Measurements from ENCODE around the gene SOX8. TPM values are rescaled to one million over a fixed set of nuclear protein-coding genes. Genes with fewer than 3 reads are reported as not detected.

Gene SOX8
- total and polyA plus RNA-seq, 10 of the 15 experiments (the other 5 are each of a cell fraction or from before 2014, with no cell fraction given) = not detected

DNA sequence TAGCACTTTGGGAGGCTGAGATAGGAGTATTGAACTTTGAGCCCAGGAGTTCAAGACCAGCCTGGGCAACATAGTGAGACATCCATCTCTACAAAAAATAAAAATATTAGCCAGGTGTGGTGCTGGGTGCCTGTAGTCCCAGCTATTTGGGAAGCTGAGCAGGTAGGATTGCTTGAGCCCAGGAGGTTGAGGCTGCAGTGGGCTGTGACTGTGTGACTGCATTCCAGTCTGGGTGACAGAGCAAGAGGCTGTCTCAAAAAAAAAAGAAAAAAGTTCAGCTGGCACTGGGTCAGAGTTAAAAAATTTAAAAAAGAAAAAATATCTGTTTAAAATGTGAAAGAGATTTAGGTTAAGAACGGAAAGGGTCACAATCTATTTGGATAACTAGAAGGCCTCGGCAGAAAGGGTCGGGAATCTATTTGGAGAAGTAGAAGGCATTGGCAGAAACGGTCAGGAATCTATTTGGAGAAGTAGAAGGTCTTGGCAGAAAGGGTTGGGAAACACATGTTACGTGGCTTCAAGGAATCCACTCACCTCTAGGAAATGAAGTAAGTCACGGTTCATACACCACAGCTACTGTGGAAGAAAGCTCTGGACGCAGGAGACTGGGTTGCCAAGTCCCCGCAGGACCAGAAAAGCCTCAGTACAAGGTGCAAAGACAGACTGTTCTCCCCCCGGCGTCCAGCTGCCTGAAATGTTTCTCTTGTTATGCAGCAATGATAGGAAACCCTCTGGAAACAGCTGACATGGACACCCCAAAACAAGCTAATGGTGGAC, 36.1 kb upstream of the SOX8 start:
- in situ Hi-C loops (cut with MboI) (no loop called here), intact Hi-C loops (cut with micrococcal nuclease; ENCODE audit: unreplicated experiment) (no loop called here)
- Histone ChIP-seq H3K79me2 (ENCODE audit: control insufficient read depth, insufficient read depth, low read length) (no peaks in the 10 kb centered on the region), H4K20me1 (ENCODE audit: control insufficient read depth, insufficient read depth) (no peaks in the 10 kb centered on the region), H3K9ac (ENCODE audit: control insufficient read depth, insufficient read depth, low read length) (no peak overlapping the region), H3K4me3 (no peak overlapping the region), H3K4me2 (ENCODE audit: control insufficient read depth, insufficient read depth) (no peak overlapping the region), H3K4me1 (ENCODE audit: control insufficient read depth, insufficient read depth, low read length) (no peaks in the 10 kb centered on the region), H3K36me3 (ENCODE audit: control insufficient read depth in 2 of 2, insufficient read depth in 2 of 2, low read length in 1 of 2) (no peaks in the 10 kb centered on the region), H3K27ac (ENCODE audit: control insufficient read depth, insufficient read depth) (no peak overlapping the region), H3K27me3 (replicated peaks in 1 of 2; ENCODE audit: control insufficient read depth in 2 of 2, insufficient read depth in 2 of 2, low read length in 1 of 2) (no peaks in the 10 kb centered on the region), H3K9me3 (replicated peaks; ENCODE audit: control insufficient read depth, insufficient read depth, low read length) (peaks cover 2% of the 10 kb centered on the region; the same call in 2 of the 3 replicates), H2AFZ (ENCODE audit: control insufficient read depth, low read depth, low read length) (no peak overlapping the region)
- DNase-seq (ENCODE audit: low read depth, low spot score) = no peak
- 49% methylated on average over 10 of the region's 10 CpGs for WGBS (ENCODE audit: insufficient coverage, insufficient replicate concordance, low lambda C conversion rate, missing lambda C conversion rate)
- ChIA-PET SMC1A (ENCODE audit: uncharacterized antibody, unreplicated experiment) (no interaction called here), POLR2A (no interaction called here), CTCF (no interaction called here), RAD21 (ENCODE audit: unreplicated experiment) (no interaction called here)
- TF ChIP-seq TCF3 (IDR thresholded peaks at IDR 0.05; ENCODE audit: borderline replicate concordance, insufficient read depth, low read depth, low read length) (no peak), RAD21 (IDR thresholded peaks at IDR 0.05; ENCODE audit: insufficient read depth, low read depth, low read length) (no peak), LARP7 (IDR thresholded peaks at IDR 0.05) (no peak), POLR2AphosphoS2 (IDR thresholded peaks at IDR 0.05; ENCODE audit: low read depth, low read length) (no peak), WRNIP1 (IDR thresholded peaks at IDR 0.05; ENCODE audit: borderline replicate concordance, low read depth, low read length) (no peak)
- TF ChIP-seq, protein P1, sequence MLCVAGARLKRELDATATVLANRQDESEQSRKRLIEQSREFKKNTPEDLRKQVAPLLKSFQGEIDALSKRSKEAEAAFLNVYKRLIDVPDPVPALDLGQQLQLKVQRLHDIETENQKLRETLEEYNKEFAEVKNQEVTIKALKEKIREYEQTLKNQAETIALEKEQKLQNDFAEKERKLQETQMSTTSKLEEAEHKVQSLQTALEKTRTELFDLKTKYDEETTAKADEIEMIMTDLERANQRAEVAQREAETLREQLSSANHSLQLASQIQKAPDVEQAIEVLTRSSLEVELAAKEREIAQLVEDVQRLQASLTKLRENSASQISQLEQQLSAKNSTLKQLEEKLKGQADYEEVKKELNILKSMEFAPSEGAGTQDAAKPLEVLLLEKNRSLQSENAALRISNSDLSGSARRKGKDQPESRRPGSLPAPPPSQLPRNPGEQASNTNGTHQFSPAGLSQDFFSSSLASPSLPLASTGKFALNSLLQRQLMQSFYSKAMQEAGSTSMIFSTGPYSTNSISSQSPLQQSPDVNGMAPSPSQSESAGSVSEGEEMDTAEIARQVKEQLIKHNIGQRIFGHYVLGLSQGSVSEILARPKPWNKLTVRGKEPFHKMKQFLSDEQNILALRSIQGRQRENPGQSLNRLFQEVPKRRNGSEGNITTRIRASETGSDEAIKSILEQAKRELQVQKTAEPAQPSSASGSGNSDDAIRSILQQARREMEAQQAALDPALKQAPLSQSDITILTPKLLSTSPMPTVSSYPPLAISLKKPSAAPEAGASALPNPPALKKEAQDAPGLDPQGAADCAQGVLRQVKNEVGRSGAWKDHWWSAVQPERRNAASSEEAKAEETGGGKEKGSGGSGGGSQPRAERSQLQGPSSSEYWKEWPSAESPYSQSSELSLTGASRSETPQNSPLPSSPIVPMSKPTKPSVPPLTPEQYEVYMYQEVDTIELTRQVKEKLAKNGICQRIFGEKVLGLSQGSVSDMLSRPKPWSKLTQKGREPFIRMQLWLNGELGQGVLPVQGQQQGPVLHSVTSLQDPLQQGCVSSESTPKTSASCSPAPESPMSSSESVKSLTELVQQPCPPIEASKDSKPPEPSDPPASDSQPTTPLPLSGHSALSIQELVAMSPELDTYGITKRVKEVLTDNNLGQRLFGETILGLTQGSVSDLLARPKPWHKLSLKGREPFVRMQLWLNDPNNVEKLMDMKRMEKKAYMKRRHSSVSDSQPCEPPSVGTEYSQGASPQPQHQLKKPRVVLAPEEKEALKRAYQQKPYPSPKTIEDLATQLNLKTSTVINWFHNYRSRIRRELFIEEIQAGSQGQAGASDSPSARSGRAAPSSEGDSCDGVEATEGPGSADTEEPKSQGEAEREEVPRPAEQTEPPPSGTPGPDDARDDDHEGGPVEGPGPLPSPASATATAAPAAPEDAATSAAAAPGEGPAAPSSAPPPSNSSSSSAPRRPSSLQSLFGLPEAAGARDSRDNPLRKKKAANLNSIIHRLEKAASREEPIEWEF (IDR thresholded peaks at IDR 0.05; ENCODE audit: insufficient replicate concordance, low read depth, low read length) = no peak
- TF ChIP-seq, protein P2, sequence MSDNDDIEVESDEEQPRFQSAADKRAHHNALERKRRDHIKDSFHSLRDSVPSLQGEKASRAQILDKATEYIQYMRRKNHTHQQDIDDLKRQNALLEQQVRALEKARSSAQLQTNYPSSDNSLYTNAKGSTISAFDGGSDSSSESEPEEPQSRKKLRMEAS (IDR thresholded peaks at IDR 0.05; ENCODE audit: low read depth, low read length) = no peak
- TF ChIP-seq, protein P3, sequence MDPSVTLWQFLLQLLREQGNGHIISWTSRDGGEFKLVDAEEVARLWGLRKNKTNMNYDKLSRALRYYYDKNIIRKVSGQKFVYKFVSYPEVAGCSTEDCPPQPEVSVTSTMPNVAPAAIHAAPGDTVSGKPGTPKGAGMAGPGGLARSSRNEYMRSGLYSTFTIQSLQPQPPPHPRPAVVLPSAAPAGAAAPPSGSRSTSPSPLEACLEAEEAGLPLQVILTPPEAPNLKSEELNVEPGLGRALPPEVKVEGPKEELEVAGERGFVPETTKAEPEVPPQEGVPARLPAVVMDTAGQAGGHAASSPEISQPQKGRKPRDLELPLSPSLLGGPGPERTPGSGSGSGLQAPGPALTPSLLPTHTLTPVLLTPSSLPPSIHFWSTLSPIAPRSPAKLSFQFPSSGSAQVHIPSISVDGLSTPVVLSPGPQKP (IDR thresholded peaks at IDR 0.05; ENCODE audit: low read depth, low read length) = no peak
- FAIRE-seq = no peak
- BruUV-seq (replicated peaks) = no TSS peak
- ATAC-seq = no peak

Measured in GM12878 (cell line).